Measurements from ENCODE around the gene HELZ.
"Not testable (repeated sequence)": the region's sequence is repeated elsewhere in the genome, so short reads cannot be mapped to it uniquely, and the experiment has no call there.

HELZ gene

GRCh38 chr17:67139784-67140665 lies 105.0 kb downstream of the HELZ start:
- DNase-seq (ENCODE audit: low spot score): no peak

- no peak for DNase-seq (ENCODE audit: low spot score)
Measured at GRCh38 chr17:67139289-67139688, 105.7 kb downstream of the HELZ start.

- no peak for DNase-seq (ENCODE audit: low spot score)
Measured at GRCh38 chr17:67138392-67138791, 106.6 kb downstream of the HELZ start.

- DNase-seq (ENCODE audit: low spot score): no peak
Measured at GRCh38 chr17:67137860-67138259, 107.1 kb downstream of the HELZ start.

GRCh38 chr17:67137026-67137370 lies 108.0 kb downstream of the HELZ start:
- no peak for DNase-seq (ENCODE audit: low spot score)

- no peak for DNase-seq (ENCODE audit: low spot score)
Measured at GRCh38 chr17:67136191-67137025, 108.6 kb downstream of the HELZ start.

GRCh38 chr17:67133161-67133560 lies 111.8 kb downstream of the HELZ start:
- no peak for DNase-seq (ENCODE audit: low spot score)

- DNase-seq (ENCODE audit: low spot score): no peak
Measured at GRCh38 chr17:67132366-67132765, 112.6 kb downstream of the HELZ start.

- DNase-seq (ENCODE audit: low spot score): no peak
Measured at GRCh38 chr17:67130768-67131167, 114.2 kb downstream of the HELZ start.

- no peak for DNase-seq (ENCODE audit: low spot score)
Measured at GRCh38 chr17:67129283-67129682, 115.7 kb downstream of the HELZ start.

- DNase-seq (ENCODE audit: low spot score): no peak
Measured at GRCh38 chr17:67128700-67129099, 116.3 kb downstream of the HELZ start.

- DNase-seq (ENCODE audit: low spot score): no peak
Measured at GRCh38 chr17:67127925-67128324, 117.1 kb downstream of the HELZ start.

GRCh38 chr17:67126983-67127382 lies 118.0 kb downstream of the HELZ start:
- no peak for DNase-seq (ENCODE audit: low spot score)

GRCh38 chr17:67126543-67126942 lies 118.5 kb downstream of the HELZ start:
- DNase-seq (ENCODE audit: low spot score): not testable (repeated sequence)

GRCh38 chr17:67125924-67126323 lies 119.1 kb downstream of the HELZ start:
- no peak for DNase-seq (ENCODE audit: low spot score)

- no peak for DNase-seq (ENCODE audit: low spot score)
Measured at GRCh38 chr17:67125417-67125816, 119.6 kb downstream of the HELZ start.

GRCh38 chr17:67124450-67125148 lies 120.4 kb downstream of the HELZ start:
- DNase-seq (ENCODE audit: low spot score): no peak

- no peak for DNase-seq (ENCODE audit: low spot score)
Measured at GRCh38 chr17:67123699-67124098, 121.3 kb downstream of the HELZ start.

GRCh38 chr17:67121316-67121891 lies 123.6 kb downstream of the HELZ start:
- no peak for DNase-seq (ENCODE audit: low spot score)

- no peak for DNase-seq (ENCODE audit: low spot score)
Measured at GRCh38 chr17:67119102-67119501, 125.9 kb downstream of the HELZ start.

- DNase-seq (ENCODE audit: low spot score): no peak
Measured at GRCh38 chr17:67116045-67116575, 128.9 kb downstream of the HELZ start.

- DNase-seq (ENCODE audit: low spot score): no peak
Measured at GRCh38 chr17:67115401-67115800, 129.6 kb downstream of the HELZ start.

Data from LoVo (cell line).